K562 (cell line): ENCODE results near the gene MAMDC4. TPM values are rescaled to one million over a fixed set of nuclear protein-coding genes. Genes with fewer than 3 reads are reported as not detected.

ENCODE experiments used
- ATF4 ChIP-seq: fragments of 450-650 bp; formaldehyde crosslinking; IDR thresholded peaks from 2 replicates; pipeline ENCODE4 v1.4.0; 2022; ENCODE audit warnings: mild to moderate bottlenecking, moderate library complexity
- CBX1 ChIP-seq: sonication (generic); IDR thresholded peaks from 2 replicates; pipeline ENCODE4 v1.6.1; 2016; ENCODE audit warnings: antibody characterized with exemption, low read depth, mild to moderate bottlenecking
- CEBPG ChIP-seq, 3 experiments: fragments of 200-800 bp in 1 of 3; sonication (Bioruptor generic) in 1 of 3; sonication (generic) in 1 of 3; formaldehyde crosslinking in 1 of 3; IDR thresholded peaks in 2 of 3; conservative IDR thresholded peaks in 1 of 3; 2 replicates each; pipeline versions ENCODE4 v1.6.1 to v1.8.0; 2016 to 2022; ENCODE audit warnings: missing compliant biosample characterization in 2 of 3, missing genetic modification characterization in 2 of 3, mild to moderate bottlenecking in 1 of 3, missing genetic modification reagents in 1 of 3
- ELF2 ChIP-seq: fragments of 250-450 bp; sonication (Bioruptor Pico); IDR thresholded peaks from 2 replicates; pipeline ENCODE4 v1.5.0; 2021; ENCODE audit warnings: mild to moderate bottlenecking
- ELK3 ChIP-seq: fragments of 450-650 bp; formaldehyde crosslinking; IDR thresholded peaks from 2 replicates; pipeline ENCODE4 v1.4.0; 2020; ENCODE audit warnings: mild to moderate bottlenecking
- FOXK1 ChIP-seq: sonication (generic); formaldehyde crosslinking; IDR thresholded peaks from 2 replicates; pipeline ENCODE4 v1.8.0; 2022; ENCODE audit warnings: missing genetic modification reagents, mild to moderate bottlenecking, borderline replicate concordance
- HMG20B ChIP-seq: fragments of 250-450 bp; sonication (Bioruptor Pico); IDR thresholded peaks from 2 replicates; pipeline ENCODE4 v1.5.0; 2021; ENCODE audit warnings: mild to moderate bottlenecking
- IRF9 ChIP-seq: fragments of 450-650 bp; IDR thresholded peaks from 2 replicates; pipeline ENCODE4 v1.6.1; 2016; ENCODE audit warnings: missing biosample characterization, missing genetic modification characterization
- MAZ ChIP-seq, 2 experiments: fragments of 450-650 bp in 1 of 2; sonication (generic) in 1 of 2; formaldehyde crosslinking; IDR thresholded peaks in 1 of 2; conservative IDR thresholded peaks in 1 of 2; 2 replicates each; pipeline versions ENCODE4 v1.4.0 to v1.5.0; 2020; ENCODE audit warnings: mild to moderate bottlenecking in 1 of 2, missing genetic modification reagents in 1 of 2
- NBN ChIP-seq: fragments of 450-650 bp; IDR thresholded peaks from 2 replicates; pipeline ENCODE4 v1.6.1; 2016; ENCODE audit warnings: low read depth, mild to moderate bottlenecking
- NCOA1 ChIP-seq: fragments of 450-650 bp; IDR thresholded peaks from 2 replicates; pipeline ENCODE4 v1.6.1; 2016; ENCODE audit warnings: low read depth
- NFIC ChIP-seq: fragments of 450-650 bp; IDR thresholded peaks from 2 replicates; pipeline ENCODE4 v1.6.1; 2017; ENCODE audit warnings: mild to moderate bottlenecking, inconsistent platforms
- NR2C1 ChIP-seq, 2 experiments: fragments of 450-650 bp; IDR thresholded peaks; 2 replicates each; pipeline ENCODE4 v1.6.1; 2017; ENCODE audit warnings: mild to moderate bottlenecking in 2 of 2, antibody characterized with exemption in 1 of 2, inconsistent platforms in 1 of 2, missing compliant biosample characterization in 1 of 2, missing genetic modification characterization in 1 of 2
- PTBP1 ChIP-seq: fragments of 200-400 bp; formaldehyde crosslinking; IDR thresholded peaks from 2 replicates; pipeline ENCODE4 v1.6.1; 2017; ENCODE audit warnings: low read depth, low read length
- STAG1 ChIP-seq: sonication (generic); formaldehyde crosslinking; IDR thresholded peaks from 2 replicates; pipeline ENCODE4 v1.5.0; 2020; ENCODE audit warnings: missing genetic modification reagents, borderline replicate concordance
- TRIM28 ChIP-seq: fragments of 450-650 bp; IDR thresholded peaks from 2 replicates; pipeline ENCODE4 v1.6.1; 2017
- ZNF175 ChIP-seq: fragments of 200-800 bp; sonication (Bioruptor generic); IDR thresholded peaks from 2 replicates; pipeline ENCODE4 v1.6.1; 2016; ENCODE audit warnings: low read depth, mild to moderate bottlenecking, missing genetic modification characterization, missing compliant biosample characterization
- ZNF263 ChIP-seq: sonication (generic); formaldehyde crosslinking; IDR thresholded peaks from 2 replicates; pipeline ENCODE4 v1.8.0; 2022; ENCODE audit warnings: mild to moderate bottlenecking, missing genetic modification reagents, borderline replicate concordance
- ZNF280A ChIP-seq: fragments of 450-650 bp; IDR thresholded peaks from 2 replicates; pipeline ENCODE4 v1.6.1; 2018; ENCODE audit warnings: mild to moderate bottlenecking, low read depth; ENCODE audit not compliant: partially characterized antibody
- ZNF551 ChIP-seq: fragments of 250-450 bp; sonication (Bioruptor Pico); IDR thresholded peaks from 2 replicates; pipeline ENCODE4 v1.5.0; 2021; ENCODE audit warnings: mild to moderate bottlenecking, moderate library complexity
- polyA plus RNA-seq, 8 experiments: library from polyadenylated mRNA; depleted of rRNA in 4 of 8; stranded (reverse) in 5 of 8; unstranded in 3 of 8; fragments of >200 nt; fragmentation: Nextera tagmentation in 2 of 8; fragmentation: Illumina TruSeq in 1 of 8; extraction: Ambion mirVana in 2 of 8; extraction: Trizol in 1 of 8; gene quantifications; 2 replicates each; pipeline versions ENCODE4 v1.2.1 to v1.2.3, GENCODE V29; 2011 to 2014; ENCODE audit warnings: inconsistent platforms in 1 of 8, missing spikeins in 1 of 8
- total RNA-seq, 7 experiments: library from RNA; depleted of rRNA in 6 of 7; stranded (reverse); fragments of >200 nt in 6 of 7; fragmentation: Illumina TruSeq in 2 of 7; extraction: Trizol in 2 of 7; gene quantifications; 2 replicates each; pipeline versions ENCODE4 v1.2.1 to v1.2.3, GENCODE V29; 2011 to 2021; ENCODE audit warnings: low replicate concordance in 1 of 7
- TF ChIP-seq, protein P1 (sequence below): sonication (generic); formaldehyde crosslinking; IDR thresholded peaks from 2 replicates; pipeline ENCODE4 v1.8.1; 2023; ENCODE audit warnings: mild to moderate bottlenecking, missing genetic modification reagents

MAMDC4 gene
- total and polyA plus RNA-seq, 9 of the 15 experiments (the other 6 are each of a cell fraction or from before 2014, with no cell fraction given): 0.03 to 10.8 (median 1.5) TPM

GRCh38 chr9:136807281-136808074 lies 44.7 kb upstream of the MAMDC4 start, which contains the start of gene RABL6 (continued):
- no peak for TF ChIP-seq NBN
- no peak for TF ChIP-seq ZNF175 (CRISPR knock-in tag)
- TF ChIP-seq TRIM28: 0 out of 2 replicates have a peak, but pooled peaks have one; percentile 34
- TF ChIP-seq NCOA1: no peak
- 0 out of 2 replicates have a peak, but pooled peaks have one; percentile 41 for TF ChIP-seq ELF2
- peak in 1 of 2 experiments; percentile 55; a peak in 1 of 4 replicates for TF ChIP-seq MAZ (CRISPR knock-in tag; conservative IDR thresholded peaks at IDR 0.05 in 1 of 2, IDR thresholded peaks at IDR 0.05 in 1 of 2)
- TF ChIP-seq ZNF280A: no peak
- TF ChIP-seq ZNF551 (CRISPR knock-in tag): no peak
- TF ChIP-seq ZNF263 (CRISPR knock-in tag): no peak
- TF ChIP-seq PTBP1: no peak
- no peak for TF ChIP-seq NR2C1 (IDR thresholded peaks at IDR 0.05)
- TF ChIP-seq NR2C1 (tag; IDR thresholded peaks at IDR 0.05): no peak
- no peak; the same call in 1 of the 2 replicates for TF ChIP-seq CBX1
- no peak for TF ChIP-seq HMG20B (CRISPR knock-in tag)
- TF ChIP-seq CEBPG (CRISPR knock-in tag; IDR thresholded peaks at IDR 0.05): no peak
- TF ChIP-seq CEBPG (tag; conservative IDR thresholded peaks at IDR 0.05 in 1 of 2, IDR thresholded peaks at IDR 0.05 in 1 of 2): no peak
- 0 out of 2 replicates have a peak, but pooled peaks have one; percentile 23 for TF ChIP-seq NFIC
- no peak for TF ChIP-seq ATF4 (CRISPR knock-in tag)
- TF ChIP-seq, protein P1, sequence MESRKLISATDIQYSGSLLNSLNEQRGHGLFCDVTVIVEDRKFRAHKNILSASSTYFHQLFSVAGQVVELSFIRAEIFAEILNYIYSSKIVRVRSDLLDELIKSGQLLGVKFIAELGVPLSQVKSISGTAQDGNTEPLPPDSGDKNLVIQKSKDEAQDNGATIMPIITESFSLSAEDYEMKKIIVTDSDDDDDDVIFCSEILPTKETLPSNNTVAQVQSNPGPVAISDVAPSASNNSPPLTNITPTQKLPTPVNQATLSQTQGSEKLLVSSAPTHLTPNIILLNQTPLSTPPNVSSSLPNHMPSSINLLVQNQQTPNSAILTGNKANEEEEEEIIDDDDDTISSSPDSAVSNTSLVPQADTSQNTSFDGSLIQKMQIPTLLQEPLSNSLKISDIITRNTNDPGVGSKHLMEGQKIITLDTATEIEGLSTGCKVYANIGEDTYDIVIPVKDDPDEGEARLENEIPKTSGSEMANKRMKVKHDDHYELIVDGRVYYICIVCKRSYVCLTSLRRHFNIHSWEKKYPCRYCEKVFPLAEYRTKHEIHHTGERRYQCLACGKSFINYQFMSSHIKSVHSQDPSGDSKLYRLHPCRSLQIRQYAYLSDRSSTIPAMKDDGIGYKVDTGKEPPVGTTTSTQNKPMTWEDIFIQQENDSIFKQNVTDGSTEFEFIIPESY: no peak
- no peak for TF ChIP-seq ELK3 (CRISPR knock-in tag)
- TF ChIP-seq STAG1 (CRISPR knock-in tag): no peak
- TF ChIP-seq FOXK1 (CRISPR knock-in tag): no peak
- no peak for TF ChIP-seq IRF9 (tag)
